SK-MEL-5 (cell line): Measurements from ENCODE around the gene PTGES2. TPM values are rescaled to one million over a fixed set of nuclear protein-coding genes. Genes with fewer than 3 reads are reported as not detected.
"Not testable (repeated sequence)": the region's sequence is repeated elsewhere in the genome, so short reads cannot be mapped to it uniquely, and the experiment has no call there.

ENCODE experiments used
- DNase-seq: peaks from one replicate; pipeline ENCODE4 v3.0.0-alpha.2; 2016; ENCODE audit warnings: low read depth, low spot score
- in situ Hi-C: cut with HindIII; loops from 2 replicates; pipeline ENCODE4 v1.10.0; 2016; ENCODE audit warnings: low sequenced_read_pairs, high pct_unique_total_duplicates, low pct_unique_long_range_greater_than_20kb
- total RNA-seq: library from RNA; depleted of rRNA; stranded (reverse); fragments of >200 nt; shearing (Covaris generic); gene quantifications from 2 replicates; pipeline ENCODE4 v1.2.3, GENCODE V29; 2014

PTGES2 gene
- total RNA-seq, 1 experiment from 2014 or later: 123 TPM

DNA sequence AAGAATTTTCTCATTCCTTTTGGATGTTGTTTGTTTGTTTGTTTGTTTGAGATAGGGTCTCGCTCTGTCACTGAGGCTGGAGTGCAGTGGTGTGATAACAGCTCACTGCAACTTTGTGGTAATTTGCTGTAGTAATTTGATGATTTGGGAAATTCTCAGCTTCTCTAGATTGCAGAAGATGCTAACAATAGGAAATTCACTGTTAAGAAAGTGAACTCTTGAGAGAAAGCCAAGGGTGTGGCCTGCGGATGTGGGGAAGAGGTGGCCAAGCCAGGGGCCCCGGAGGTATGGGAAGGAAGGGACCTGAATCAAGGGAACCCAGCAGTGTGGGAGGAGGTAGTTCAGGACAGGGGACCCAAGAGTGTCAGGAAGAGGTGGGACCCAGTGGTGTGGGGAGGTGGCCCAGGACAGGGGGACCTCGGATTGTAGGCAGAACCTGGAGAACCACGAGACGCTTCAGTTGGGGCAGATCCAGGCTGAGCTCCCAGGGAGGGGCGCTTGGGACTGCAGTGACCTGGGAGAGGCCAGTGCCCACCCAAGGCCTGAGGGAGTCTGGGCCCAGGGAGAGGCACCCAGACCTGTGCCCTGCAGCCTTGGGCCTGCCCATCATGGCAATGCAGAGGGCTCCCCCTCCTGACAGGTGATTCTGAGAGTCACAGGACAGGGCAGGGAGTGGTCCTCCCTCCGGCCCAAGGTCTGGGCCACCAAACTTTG lies 16.2 kb upstream of the PTGES2 start:
- DNase-seq: no peak
- in situ Hi-C loops: no loop called here

DNA sequence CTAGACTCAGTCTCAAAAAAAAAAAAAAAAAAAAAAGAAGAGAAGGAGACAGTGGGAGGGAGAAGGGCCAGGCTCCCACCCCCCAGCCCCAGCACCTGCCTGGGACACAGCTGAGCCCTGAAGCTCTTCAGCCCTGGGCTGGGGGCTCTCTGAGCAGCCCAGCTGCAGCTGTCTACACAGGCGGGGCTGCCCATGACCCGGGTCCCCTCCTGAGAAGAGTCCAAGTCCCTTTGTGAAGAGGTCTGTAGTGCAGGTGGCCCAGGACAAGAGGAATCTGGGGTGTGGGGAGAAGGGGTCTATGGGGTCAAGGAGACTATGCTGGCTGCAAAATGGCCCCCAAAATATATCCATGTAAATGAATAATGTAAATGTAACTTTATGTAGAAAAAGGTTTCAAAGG lies 15.1 kb upstream of the PTGES2 start:
- in situ Hi-C loops: no loop called here
- DNase-seq: no peak

DNA sequence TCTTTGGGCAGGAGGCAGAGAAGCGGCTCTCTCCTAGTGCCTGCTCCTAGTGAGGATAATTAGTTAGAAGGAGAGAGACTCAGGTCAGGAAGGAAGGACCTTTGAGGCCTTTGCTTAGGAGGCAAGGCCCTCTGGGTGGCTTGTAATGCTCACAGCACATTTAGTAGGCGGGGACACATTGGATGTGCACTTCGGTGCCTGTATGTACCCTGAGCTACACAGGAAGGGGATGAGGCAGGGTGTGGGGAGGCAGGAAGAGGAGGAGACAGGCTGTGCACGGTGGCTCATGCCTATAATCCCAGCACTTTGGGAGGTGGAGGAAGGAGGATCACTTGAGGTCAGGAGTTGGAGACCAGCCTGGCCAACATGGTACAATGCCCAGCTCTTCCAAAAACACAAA lies 14.5 kb upstream of the PTGES2 start:
- in situ Hi-C loops: no loop called here

DNA sequence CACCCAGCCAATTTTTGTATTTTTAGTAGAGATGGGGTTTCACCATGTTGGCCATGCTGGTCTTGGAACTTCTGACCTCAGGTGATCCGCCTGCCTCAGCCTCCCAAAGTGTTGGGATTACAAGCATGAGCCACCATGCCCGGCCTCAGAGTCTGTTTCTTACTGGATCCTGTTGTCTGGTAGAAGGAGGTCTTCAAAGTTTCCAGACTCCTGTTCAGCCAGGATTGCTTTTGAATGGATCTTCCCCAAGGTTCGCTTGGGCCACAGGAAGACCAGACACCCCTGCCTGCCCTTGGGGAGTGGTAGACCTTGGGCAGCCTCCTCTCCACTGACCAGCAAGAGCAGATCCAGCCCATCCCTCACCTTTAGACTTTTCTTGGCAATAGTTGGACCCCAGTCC lies 14.1 kb upstream of the PTGES2 start:
- in situ Hi-C loops: no loop called here
- DNase-seq: no peak

More for the DNA sequence above, 14.5 kb upstream of the PTGES2 start:
- DNase-seq: no peak

DNA sequence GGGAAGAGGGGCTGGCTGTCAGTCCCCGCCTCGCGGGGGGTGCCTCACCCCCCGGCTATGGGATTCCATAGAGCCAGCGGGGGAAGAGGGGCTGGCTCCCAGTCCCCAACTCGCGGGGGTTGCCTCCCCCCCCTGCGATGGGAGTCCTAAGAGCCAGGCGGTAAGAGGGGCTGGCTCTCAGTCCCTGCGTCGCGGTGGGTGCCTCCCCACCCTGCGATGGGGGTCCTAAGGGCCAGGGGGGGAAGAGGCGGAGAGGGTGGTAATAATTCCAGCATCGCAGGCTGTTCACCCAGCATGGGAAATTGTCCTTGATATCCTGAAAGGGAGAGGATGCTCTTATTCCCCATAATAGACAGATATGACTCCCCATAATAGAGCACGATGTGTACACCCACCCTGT lies 12.1 kb upstream of the PTGES2 start:
- in situ Hi-C loops: no loop called here
- DNase-seq: no peak

DNA sequence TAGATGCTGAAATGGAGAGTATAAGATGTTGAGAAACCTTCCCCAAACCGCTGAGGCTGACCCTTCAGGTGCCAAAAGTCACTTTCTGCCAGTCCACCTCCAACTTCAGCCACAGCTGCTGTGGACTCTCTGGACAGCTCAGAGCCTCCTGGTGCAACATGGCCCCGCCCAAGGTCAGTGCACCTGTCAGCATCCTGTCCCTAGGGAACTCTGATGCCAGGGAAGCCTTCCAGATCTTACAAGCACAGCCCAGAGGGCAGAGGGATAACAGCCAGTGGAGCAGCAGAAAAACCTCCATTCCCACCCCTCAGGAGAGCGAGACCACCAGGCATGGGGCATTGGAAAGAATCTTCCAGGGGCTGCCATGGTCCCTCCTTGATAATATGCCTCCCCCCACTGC lies 10.5 kb upstream of the PTGES2 start:
- in situ Hi-C loops: no loop called here
- no peak for DNase-seq

DNA sequence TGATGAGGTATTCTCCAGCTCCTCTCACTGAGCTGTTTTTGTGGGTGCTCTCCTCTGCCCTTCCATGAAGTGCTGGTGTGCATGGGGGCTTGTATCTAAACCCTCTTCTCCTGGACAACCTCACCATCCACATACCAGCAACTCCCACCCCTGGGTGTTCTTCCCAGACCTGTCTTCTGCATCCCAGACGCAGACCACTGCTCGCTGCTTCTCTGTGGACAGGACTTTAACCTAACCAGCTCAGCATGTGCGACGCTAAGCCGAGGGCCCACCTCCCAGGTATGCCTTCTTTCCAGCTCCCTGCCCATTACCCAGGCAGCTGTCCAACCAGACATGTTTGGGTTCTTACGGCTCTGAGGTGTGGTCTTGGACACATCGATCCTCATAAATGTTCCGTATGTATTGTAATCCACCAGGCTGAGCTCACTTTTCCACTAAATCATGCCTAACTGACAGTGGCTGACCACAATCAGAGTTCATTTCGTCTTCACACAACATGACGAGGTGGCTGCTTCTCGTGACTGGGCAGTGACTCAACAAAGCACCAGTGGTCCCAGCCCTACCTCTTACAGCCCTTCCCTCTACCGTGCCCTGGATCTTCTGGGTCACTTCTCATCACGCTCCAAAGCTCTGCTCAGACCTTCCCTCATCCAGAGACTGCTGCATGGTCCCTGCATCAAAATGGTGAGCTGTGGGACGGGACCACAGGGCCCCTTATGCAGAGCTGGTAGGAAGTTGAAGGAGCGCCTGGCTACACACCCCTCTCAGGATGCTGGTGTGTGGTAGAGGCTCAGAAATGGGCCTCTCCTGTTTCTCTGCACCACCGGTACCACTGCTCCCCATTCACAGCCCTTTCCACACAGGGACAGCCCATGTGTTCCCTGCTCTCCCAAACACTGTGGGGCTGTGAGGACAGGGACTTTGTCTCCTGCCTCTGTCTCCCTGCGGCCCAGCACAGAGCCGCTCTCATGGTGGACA lies 9.6 kb upstream of the PTGES2 start:
- DNase-seq: no peak
- in situ Hi-C loops: no loop called here

DNA sequence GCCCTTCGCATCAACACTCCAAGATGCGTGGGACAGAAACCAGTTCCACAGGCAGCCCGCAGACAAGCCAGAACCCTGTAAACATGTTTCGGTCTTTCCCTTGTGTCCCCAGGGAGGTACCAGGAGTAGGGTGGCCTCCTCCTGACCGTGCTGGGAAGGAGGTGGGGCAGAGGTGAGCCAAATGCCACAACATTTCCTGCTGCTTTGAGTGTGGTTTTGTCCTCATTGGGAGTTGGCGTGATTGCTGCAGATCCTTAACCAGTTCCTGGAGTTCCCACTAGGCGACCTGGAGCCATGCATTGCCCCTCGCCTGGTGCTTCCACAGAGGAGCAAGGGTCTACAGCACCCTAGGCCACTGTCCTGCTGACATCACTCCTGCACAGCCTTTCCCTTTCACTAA lies 8.0 kb upstream of the PTGES2 start:
- DNase-seq, in situ Hi-C loops: not testable (repeated sequence)

DNA sequence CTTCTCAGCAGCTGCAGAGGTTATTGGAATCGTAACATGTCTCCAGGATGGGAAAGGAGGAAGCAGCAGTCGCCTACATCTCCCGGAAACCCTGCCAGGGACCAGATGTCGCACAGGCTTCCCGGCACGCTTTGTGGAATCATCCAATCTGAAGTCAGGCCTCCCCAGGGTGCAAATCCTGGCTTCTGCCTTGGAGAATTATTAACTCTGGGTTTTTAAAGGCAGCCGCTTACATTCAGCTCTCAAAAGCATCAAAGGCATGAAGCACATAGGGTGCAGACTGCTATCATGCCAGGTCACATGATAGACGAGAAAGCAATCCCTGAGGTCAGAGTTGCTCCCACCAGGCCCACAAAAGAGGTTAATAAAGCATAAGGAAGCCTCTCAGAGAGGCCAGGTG lies 4.6 kb upstream of the PTGES2 start:
- DNase-seq, in situ Hi-C loops: not testable (repeated sequence)

DNA sequence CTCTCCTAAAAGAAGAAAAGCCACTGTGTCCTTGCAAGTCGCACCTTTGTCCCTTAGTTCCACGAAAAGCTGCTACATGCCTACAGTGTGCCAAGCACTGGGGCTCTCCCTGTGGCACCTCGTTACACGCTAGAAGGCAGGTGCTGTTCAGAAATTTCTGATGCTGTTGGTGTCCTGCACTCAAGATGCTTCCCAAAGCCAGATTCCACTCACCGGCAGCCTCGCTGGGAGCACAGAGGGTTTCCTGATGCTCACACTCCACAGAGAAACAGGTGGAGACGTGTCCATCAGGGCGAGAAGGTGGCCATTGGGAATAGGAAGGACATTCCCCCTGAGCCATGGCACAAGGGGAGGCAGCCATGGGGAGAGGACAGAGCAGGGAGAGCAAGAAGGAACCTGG lies 3.8 kb upstream of the PTGES2 start:
- in situ Hi-C loops: not testable (repeated sequence)

DNA sequence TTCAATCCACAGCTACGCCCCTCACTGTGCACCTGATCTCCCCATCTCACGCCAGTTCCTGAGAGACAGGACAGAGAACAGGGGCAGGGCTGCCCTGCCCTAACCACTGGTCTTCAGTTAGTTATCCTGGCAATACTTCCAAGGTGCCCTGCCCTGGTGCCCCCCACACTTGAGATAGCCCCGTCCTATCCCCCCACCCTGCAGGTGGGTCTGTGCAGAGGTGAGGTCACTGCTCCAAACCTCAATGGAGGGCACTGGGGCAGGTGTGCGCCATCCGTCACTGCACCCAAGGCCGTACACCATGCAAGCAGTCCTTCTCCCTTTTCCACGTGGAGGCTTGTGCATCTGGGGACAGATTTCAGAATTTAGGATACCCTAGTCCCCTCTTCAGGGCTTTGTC lies 3.1 kb upstream of the PTGES2 start:
- DNase-seq, in situ Hi-C loops: not testable (repeated sequence)

More for the DNA sequence above, 3.8 kb upstream of the PTGES2 start:
- DNase-seq: not testable (repeated sequence)

DNA sequence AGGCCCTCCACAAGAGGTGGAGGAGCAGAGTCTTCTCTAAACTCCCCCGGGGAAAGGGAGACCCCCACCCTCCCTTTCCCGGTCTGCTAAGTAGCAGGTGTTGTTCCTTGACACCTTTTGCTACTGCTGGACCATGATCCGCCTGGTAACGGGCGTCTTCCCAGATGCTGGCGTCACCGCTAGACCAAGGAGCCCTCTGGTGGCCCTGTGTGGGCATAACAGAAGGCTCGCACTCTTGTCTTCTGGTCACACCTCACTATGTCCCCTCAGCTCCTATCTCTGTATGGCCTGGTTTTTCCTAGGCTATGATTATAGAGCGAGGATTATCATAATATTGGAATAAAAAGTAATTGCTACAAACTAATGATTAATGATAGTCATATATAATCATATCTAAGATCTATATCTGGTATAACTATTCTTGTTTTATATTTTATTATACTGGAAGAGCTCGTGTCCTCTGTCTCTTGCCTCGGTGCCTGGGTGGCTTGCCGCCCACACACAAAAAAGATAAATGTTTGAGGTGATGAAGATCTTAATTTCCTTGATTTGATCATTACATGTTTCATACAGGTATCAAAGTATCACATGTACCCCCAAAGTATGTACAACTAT lies 2.6 kb upstream of the PTGES2 start:
- in situ Hi-C loops, DNase-seq: not testable (repeated sequence)

DNA sequence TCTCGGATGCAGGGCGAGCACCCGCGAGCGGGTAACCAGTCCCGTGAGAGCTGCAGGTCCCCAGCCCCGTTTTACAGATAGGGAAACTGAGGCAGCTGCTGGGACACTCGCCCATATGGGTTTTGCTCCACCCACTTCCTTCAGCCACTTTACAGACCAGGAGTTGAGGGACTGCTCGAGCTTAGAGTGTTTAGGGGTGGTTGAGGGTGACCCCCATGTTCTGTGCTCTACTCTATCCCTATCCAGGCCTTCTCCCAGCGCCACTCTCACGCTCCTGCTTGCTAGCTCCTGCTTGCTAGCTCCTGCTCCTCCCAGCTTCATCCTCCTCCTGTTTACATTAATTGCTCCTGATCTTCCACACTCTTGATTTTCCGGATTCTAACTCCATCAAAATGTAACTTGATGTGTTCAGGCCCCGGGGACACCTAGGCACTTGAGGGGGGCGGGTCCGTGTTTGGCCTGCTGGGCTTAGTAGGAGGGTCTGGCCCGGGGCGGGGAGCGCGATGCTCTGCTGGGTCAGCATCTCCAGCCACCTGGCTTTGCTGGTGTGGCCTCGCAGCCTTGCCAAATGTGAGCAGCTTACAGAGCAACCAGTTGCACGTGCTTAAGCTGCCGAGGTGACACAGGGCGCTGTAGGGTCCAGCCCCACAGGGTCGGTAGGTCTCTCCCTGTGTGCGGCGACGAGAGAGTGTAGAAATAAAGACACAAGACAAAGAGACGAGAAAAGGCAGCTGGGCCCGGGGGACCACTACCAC lies 1.5 kb upstream of the PTGES2 start:
- DNase-seq: no peak
- in situ Hi-C loops: no loop called here

DNA sequence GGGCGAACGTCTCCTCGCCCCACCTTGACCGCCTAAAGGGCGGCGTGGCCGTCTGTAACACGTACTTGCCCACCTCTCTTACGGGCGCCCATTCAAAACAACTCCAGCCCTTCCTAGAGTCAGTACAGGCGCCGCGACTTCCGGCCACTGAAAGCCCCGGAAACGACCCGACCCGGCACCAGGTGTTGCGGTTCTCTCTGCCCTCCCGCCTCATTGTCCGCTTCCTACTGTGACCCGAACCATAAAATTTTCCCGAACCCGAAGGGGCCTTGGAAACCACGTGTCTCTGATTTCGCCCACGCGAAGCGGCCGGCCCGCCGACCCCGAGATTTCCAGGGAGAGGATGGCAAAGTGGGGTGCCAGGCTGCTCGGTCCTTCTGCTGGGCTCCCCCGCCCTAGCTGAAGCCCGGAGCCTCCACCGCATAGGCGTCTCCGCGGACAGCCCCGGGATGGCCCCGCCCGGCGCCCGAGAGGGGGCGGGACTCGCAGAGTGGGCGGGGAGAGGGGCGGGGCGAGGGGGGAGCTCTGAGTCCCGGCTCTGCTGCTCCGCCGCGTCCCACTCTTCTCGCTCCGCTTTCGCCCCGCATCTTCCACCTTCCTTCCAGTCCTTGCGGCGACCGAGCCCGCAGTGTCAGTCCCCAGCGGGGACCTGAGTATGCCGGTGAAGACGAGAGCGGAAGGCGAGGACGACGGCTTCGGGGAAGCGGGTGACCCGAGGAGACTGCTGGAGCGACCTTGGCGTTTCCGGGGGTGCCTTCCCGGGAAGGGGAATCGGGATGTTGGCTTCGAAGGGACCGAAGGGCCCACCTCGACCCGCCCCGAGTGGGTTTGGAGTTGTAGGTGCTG lies 684 bp upstream of the PTGES2 start:
- peak; percentile 90 for DNase-seq
- in situ Hi-C loops: no loop called here

DNA sequence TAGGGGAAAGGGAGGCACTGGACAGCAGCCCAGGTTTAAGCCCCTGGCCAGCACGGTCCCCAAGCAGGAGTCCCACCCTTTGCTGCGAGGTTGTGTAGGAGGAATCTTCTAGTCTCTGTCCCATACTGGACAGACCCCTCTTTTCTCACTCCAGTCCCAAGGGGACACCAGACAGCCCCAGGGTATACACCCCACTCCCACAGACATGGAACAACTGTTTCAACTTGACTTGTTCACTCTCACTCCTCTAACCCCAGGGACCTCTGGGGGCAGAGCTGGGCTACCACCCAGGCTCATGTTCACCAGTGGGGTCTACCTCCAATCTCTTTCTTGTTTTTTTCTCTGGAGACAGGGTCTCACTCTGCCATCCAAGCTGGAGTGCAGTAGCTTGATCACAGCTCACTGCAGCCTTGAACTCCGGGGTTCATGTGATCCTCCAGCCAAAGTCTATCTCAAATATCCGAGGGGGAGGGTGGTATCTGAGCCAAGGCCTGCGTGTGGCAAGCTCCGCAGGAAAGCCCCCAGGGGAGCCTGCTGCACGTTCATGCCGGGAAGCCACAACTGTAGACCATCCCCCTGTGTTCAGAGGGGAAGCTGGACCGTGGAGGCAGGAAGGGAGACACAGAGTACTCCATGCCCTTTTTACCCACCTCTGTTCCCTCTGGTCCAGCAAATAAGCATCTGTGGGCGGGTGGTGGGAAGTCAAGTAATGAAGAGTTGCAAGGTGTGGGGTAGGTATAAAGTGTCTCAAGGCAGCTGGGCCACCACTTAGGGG lies 1.8 kb downstream of the PTGES2 start:
- in situ Hi-C loops: no loop called here
- DNase-seq: no peak

DNA sequence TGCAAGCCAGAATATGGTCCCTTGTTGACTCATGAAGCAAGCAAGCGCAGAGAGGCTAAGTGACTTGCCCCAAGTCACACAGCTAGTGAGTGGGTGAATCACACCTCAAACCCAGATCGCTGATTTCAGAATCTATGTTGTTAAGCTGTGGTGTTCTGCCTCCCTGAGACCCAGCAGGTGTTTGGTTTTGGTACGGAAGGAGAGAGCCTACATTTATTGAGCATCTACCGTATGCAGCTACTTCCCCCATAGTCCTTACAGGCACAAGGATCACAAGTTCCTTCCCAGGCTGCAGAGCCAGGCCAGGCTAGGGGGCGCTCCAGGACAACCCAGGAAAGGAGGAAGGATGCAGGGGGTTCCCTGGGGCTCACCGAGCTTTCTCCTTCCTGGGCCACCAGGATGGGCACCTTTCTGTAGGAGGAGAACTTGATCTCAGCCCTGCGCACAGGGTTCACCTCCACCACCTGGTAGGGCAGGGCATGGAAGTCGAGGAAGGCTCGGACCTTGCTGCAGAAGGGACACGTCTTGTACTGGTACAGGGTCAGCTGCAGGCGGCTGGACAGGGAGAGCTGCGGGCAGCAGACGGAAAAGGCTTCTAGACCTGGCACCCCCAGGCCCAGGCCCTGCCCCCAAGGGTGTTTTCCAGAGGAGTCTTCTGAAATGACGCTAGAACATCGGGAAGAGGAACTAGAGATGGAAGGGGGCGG lies 2.5 kb downstream of the PTGES2 start:
- in situ Hi-C loops: no loop called here
- peak; percentile 80 for DNase-seq
